Measurements from ENCODE around the gene SHOX.
"Not testable (repeated sequence)": the region's sequence is repeated elsewhere in the genome, so short reads cannot be mapped to it uniquely, and the experiment has no call there.

Gene SHOX

GRCh38 chrX:625137-625691, 5.4 kb upstream of the SHOX start:
- DNase-seq (ENCODE audit: low read depth): no peak
- H3K4me3 ChIP-seq (ENCODE audit: low read depth, low read length): no peak overlapping the region
- TF ChIP-seq CTCF (IDR thresholded peaks at IDR 0.05; ENCODE audit: insufficient read depth, low read depth, low read length, missing control alignments): no peak

DNA sequence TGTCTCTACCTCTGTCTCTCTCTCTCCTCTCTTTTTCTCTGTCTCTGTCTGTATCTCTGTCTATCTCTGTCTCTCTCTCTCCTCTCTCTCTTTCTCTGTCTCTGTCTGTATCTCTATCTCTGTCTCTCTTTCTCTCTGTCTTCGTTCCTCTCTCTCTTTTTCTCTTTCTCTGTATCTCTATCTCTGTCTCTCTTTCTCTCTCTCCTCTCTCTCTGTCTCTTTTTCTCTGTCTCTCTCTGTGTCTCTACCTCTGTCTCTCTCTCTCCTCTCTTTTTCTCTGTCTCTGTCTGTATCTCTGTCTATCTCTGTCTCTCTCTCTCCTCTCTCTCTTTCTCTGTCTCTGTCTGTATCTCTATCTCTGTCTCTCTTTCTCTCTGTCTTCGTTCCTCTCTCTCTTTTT, 4.5 kb upstream of the SHOX start:
- not testable (repeated sequence) for H3K4me3 ChIP-seq (ENCODE audit: low read depth, low read length); DNase-seq (ENCODE audit: low read depth)

DNA sequence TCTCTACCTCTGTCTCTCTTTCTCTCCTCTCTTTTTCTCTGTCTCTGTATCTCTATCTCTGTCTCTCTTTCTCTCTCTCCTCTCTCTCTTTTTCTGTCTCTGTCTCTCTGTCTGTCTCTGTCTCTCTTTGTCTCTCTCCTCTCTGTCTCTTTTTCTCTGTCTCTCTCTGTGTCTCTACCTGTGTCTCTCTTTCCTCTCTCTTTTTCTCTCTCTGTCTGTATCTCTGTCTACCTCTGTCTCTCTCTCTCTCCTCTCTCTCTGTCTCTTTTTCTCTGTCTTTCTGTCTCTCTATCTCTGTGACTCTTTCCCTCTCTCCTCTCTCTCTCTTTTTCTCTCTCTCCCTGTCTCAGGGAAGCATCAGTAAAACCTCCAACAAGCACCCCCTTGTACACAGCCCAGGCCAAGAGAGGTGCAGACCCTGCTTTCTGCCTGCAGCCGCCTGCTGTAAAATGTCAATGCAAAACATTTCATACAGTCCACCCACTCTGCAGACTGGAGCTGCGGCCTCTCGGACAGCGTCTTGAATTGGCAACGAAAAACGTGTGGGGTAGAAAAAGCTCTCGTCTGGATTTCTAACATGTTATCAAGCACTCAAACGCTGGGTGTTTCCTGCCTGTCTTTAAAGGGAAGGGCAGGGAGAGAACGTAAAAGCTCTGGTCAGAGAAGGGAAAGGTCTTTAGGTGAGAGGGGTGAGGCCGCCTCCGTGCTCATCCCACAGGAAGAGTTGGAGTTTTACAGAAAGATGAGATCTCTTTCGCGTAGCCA, 3.7 kb upstream of the SHOX start:
- DNase-seq (ENCODE audit: low read depth): no peak

GRCh38 chrX:627510-627981, 3.0 kb upstream of the SHOX start:
- no peak for TF ChIP-seq CTCF (IDR thresholded peaks at IDR 0.05; ENCODE audit: insufficient read depth, low read depth, low read length, missing control alignments)
- no peak for DNase-seq (ENCODE audit: low read depth)
- no peak overlapping the region for H3K4me3 ChIP-seq (ENCODE audit: low read depth, low read length)

More for the DNA sequence above, 3.7 kb upstream of the SHOX start:
- no peak for TF ChIP-seq CTCF (IDR thresholded peaks at IDR 0.05; ENCODE audit: insufficient read depth, low read depth, low read length, missing control alignments)
- no peak overlapping the region for H3K4me3 ChIP-seq (ENCODE audit: low read depth, low read length)

DNA sequence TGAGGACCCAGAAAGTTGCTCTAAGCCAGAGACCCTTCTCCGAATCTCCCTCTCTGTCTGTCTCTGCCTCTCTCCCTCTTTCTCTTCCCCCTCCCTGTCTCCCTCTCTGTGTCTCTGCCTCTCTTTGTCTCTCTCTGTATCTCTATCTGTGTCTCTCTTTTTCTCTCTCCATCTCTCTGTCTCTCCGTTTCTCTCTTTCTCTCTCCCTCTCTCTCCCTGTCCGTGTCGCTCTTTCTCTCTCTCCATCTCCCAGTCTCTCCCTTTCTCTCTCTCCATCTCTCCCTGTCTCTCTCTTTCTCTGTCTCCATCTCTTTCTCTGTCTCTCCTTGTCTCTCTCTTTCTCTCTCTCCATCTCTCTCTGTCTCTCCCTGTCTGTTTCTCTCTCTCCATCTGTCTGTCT, 2.6 kb upstream of the SHOX start:
- no peak overlapping the region for H3K4me3 ChIP-seq (ENCODE audit: low read depth, low read length)
- no peak for TF ChIP-seq CTCF (IDR thresholded peaks at IDR 0.05; ENCODE audit: insufficient read depth, low read depth, low read length, missing control alignments)
- no peak for DNase-seq (ENCODE audit: low read depth)

DNA sequence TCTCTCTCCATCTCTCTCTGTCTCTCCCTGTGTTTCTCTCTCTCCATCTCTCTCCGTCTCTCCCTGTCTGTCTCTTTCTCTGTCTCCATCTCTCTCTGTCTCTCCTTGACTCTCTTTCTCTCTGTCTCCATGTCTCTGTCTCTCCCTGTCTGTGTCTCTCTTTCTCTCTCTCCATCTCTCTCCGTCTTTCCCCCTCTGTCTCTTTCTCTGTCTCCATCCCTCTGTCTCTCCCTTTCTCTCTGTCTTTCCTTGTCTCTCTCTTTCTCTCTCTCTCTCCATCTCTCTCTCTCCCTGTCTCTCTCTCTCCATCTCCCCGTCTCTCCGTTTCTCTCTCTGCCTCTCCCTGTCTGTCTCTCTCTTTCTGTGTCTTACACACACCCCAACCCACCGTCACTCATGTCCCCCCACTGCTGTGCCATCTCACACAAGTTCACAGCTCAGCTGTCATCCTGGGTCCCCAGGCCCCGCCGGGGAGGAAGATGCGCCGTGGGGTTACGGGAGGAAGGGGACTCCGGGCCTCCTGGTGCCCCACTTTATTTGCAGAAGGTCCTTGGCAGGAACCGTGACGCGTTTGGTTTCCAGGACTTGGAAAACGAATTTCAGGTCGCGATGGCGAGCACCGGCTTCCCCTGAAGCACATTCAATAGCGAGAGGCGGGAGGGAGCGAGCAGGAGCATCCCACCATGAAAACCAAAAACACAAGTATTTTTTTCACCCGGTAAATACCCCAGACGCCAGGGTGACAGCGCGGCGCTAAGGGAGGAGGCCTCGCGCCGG, 1.2 kb upstream of the SHOX start:
- H3K4me3 ChIP-seq (ENCODE audit: low read depth, low read length): no peak overlapping the region
- no peak for DNase-seq (ENCODE audit: low read depth)
- no peak for TF ChIP-seq CTCF (IDR thresholded peaks at IDR 0.05; ENCODE audit: insufficient read depth, low read depth, low read length, missing control alignments)

- no peak overlapping the region for H3K4me3 ChIP-seq (ENCODE audit: low read depth, low read length)
- DNase-seq (ENCODE audit: low read depth): no peak
- TF ChIP-seq CTCF (IDR thresholded peaks at IDR 0.05; ENCODE audit: insufficient read depth, low read depth, low read length, missing control alignments): no peak
Observed at GRCh38 chrX:630007-630611, 482 bp upstream of the SHOX start.

Data from GM12865 (cell line).